Activated T-cell treated with anti-CD3 and anti-CD28 coated beads for 24 hours (primary cell): ENCODE measurements around the gene ANKRD30BL.
"Not testable (repeated sequence)": the region's sequence is repeated elsewhere in the genome, so short reads cannot be mapped to it uniquely, and the experiment has no call there.

ENCODE experiments used
- DNase-seq: peaks from one replicate; pipeline ENCODE4 v3.0.0-alpha.2; 2020; ENCODE audit warnings: low read depth

Gene ANKRD30BL, protein sequence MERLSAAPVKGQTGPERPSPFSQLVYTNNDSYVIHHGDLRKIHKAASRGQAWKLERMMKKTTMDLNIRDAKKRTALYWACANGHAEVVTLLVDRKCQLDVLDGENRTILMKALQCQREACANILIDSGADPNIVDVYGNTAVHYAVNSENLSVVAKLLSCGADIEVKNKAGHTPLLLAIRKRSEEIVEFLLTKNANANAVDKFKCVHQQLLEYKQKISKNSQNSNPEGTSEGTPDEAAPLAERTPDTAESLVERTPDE

DNA sequence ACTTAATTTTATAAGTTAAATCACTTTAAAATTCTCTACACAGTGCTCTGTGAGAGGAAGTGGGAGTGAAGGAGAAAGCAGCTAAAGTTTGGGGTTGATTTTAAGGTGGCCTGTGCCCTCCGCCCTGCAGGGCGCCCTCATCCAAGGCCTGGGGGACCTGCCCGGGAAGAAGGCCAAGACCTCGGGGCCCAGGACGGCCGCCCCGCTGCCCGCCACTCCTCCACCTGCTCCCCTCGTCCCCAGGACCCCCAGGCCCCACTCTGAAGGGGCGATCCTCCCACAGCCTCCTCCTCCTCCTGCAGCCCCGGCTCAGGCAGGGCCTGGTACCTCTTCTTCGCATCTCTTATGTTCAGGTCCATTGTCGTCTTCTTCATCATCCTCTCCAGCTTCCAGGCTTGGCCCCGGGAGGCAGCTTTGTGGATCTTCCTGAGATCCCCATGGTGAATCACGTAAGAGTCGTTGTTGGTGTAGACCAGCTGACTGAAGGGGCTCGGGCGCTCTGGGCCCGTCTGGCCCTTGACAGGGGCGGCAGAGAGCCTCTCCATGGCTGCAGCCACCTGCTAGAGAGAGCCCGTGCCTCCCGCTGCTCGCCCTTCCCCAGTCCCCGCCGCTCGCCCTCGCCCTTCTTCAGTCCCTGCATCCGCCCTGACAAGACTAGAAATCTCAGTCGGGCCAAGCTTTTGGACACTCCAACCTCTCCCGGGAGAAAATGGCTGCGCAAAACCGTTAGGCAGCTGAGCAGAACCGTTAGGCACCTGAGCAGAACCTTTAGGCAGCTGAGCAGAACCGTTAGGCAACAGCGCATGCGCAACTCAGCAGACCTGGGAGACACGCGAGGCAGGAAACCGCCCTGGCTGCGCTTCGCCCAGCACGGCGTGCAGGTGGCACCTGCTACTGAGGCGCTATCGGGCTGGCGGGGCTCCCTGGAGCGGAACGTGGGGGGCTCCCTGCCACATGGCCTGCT is at the start of gene ANKRD30BL:
TSS of gene ANKRD30BL (minus strand) at position 792 of the 964 bp plus-strand sequence. CDS start at position 545, 247 bp downstream.
- not testable (repeated sequence) for DNase-seq

GRCh38 chr2:132202866-132203265 is 41.1 kb upstream of the ANKRD30BL start:
- not testable (repeated sequence) for DNase-seq

- not testable (repeated sequence) for DNase-seq
These were observed 31.1 kb upstream of the ANKRD30BL start for GRCh38 chr2:132192854-132193253.

- DNase-seq = not testable (repeated sequence)
These were observed 5.3 kb upstream of the ANKRD30BL start for GRCh38 chr2:132167100-132167499.

- DNase-seq = not testable (repeated sequence)
These were observed 441 bp upstream of the ANKRD30BL start for GRCh38 chr2:132162125-132162660.

DNA sequence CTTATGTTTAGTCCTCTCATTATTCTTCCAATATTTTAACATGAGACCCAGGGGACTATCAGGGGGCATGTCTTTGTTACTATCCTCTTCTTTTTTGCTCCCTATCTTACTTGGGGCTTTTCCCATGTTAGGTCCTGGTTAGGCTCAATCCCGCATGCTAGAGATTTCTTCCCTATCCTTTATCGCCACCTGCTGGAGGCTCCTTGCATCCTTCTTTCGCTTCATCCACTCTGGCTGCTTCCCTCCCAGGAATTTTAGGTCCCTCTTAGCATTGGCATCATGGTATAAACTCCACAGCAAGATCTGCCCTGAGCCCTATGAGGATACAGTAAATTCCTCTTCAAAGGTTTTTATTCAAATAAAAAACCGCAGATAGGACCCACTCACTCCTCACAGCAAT is 15.0 kb downstream of the ANKRD30BL start:
- not testable (repeated sequence) for DNase-seq
